Keratinocyte (primary cell): Measurements from ENCODE around the gene ZSCAN30. TPM values are rescaled to one million over a fixed set of nuclear protein-coding genes. Genes with fewer than 3 reads are reported as not detected.

Experiments used
- DNase-seq: peaks from one replicate; pipeline ENCODE4 v3.0.0-alpha.2; 2011; ENCODE audit warnings: low read depth, missing footprints, low spot score
- FAIRE-seq: peaks from 2 replicates; lab custom pipeline; 2011; peaks lifted over from hg19 to GRCh38; lab: Jason Lieb, UNC
- H2AFZ ChIP-seq: 2 replicates; pipeline ENCODE4 v1.6.0; 2012; ENCODE audit warnings: low read length, control low read depth, inconsistent platforms; ENCODE audit not compliant: control insufficient read depth
- H3K27ac ChIP-seq: 2 replicates; pipeline ENCODE4 v1.5.1; 2011; ENCODE audit warnings: low read length; ENCODE audit not compliant: control insufficient read depth, insufficient read depth
- H3K27me3 ChIP-seq: 3 replicates; pipeline ENCODE4 v1.6.0; 2011; ENCODE audit warnings: low read length; ENCODE audit not compliant: control insufficient read depth, insufficient read depth; ENCODE audit errors: extremely low read depth
- H3K36me3 ChIP-seq, 2 experiments: 2 replicates in 1 of 2; 3 replicates in 1 of 2; pipeline ENCODE4 v1.5.1; 2011; ENCODE audit warnings: low read length in 2 of 2, mild to moderate bottlenecking in 1 of 2; ENCODE audit not compliant: control insufficient read depth in 2 of 2, insufficient read depth in 2 of 2; ENCODE audit errors: extremely low read depth in 1 of 2
- H3K4me1 ChIP-seq: 3 replicates; pipeline ENCODE4 v1.5.1; 2011; ENCODE audit warnings: low read length; ENCODE audit not compliant: control insufficient read depth, insufficient read depth; ENCODE audit errors: extremely low read depth
- H3K4me2 ChIP-seq: 3 replicates; pipeline ENCODE4 v1.6.0; 2011; ENCODE audit warnings: low read depth, low read length; ENCODE audit not compliant: control insufficient read depth, insufficient read depth; ENCODE audit errors: extremely low read depth
- H3K4me3 ChIP-seq, 3 experiments: fragments of 200-600 bp in 1 of 3; sonication (generic) in 1 of 3; 2 replicates in 2 of 3; 3 replicates in 1 of 3; pipeline ENCODE4 v1.5.1; 2011 to 2016; ENCODE audit warnings: low read length in 3 of 3, mild to moderate bottlenecking in 3 of 3, control low read depth in 2 of 3, inconsistent platforms in 1 of 3, low read depth in 1 of 3, mixed read lengths in 1 of 3, mixed run types in 1 of 3, moderate library complexity in 1 of 3; ENCODE audit not compliant: control insufficient read depth in 2 of 3, insufficient read depth in 2 of 3; ENCODE audit errors: extremely low read depth in 1 of 3
- H3K79me2 ChIP-seq: 2 replicates; pipeline ENCODE4 v1.6.0; 2012; ENCODE audit warnings: low read length; ENCODE audit not compliant: control insufficient read depth, insufficient read depth
- H3K9ac ChIP-seq: 3 replicates; pipeline ENCODE4 v1.6.0; 2011; ENCODE audit warnings: low read length; ENCODE audit not compliant: control insufficient read depth, insufficient read depth; ENCODE audit errors: extremely low read depth
- H3K9me1 ChIP-seq: 3 replicates; pipeline ENCODE4 v1.6.0; 2011; ENCODE audit warnings: low read length; ENCODE audit not compliant: control insufficient read depth, insufficient read depth; ENCODE audit errors: extremely low read depth
- H3K9me3 ChIP-seq: 2 replicates; pipeline ENCODE4 v1.5.1; 2012; ENCODE audit warnings: low read depth, low read length; ENCODE audit not compliant: control insufficient read depth
- H4K20me1 ChIP-seq: 3 replicates; pipeline ENCODE4 v1.6.0; 2011; ENCODE audit warnings: low read length; ENCODE audit not compliant: control insufficient read depth, insufficient read depth; ENCODE audit errors: extremely low read depth
- CTCF ChIP-seq, 3 experiments: IDR thresholded peaks in 1 of 3; conservative IDR thresholded peaks in 1 of 3; optimal IDR thresholded peaks in 1 of 3; 2 replicates in 2 of 3; 3 replicates in 1 of 3; pipeline versions ENCODE3 to v1.5.1; 2011; ENCODE audit warnings: low read length in 3 of 3, mild to moderate bottlenecking in 3 of 3, moderate library complexity in 2 of 3, control low read depth in 1 of 3, inconsistent platforms in 1 of 3; ENCODE audit not compliant: insufficient read depth in 2 of 3; ENCODE audit errors: extremely low read depth in 1 of 3
- EZH2 ChIP-seq: IDR thresholded peaks from one replicate; pipeline ENCODE4 v1.6.1; 2012; ENCODE audit warnings: inconsistent platforms, mild to moderate bottlenecking, low read length, moderate library complexity
- dilution Hi-C: fragments of 300-500 bp; cut with MboI; formaldehyde crosslinking; loops from one replicate; pipeline ENCODE4 v1.7.0; 2020; ENCODE audit warnings: low sequenced_read_pairs; ENCODE audit not compliant: extremely low pct_ligation_motif_present
- polyA plus RNA-seq, 5 experiments: library from polyadenylated mRNA; depleted of rRNA in 3 of 5; stranded (reverse) in 3 of 5; stranded (forward) in 1 of 5; unstranded in 1 of 5; fragments of >200 nt; gene quantifications; 1 replicate in 1 of 5; 2 replicates in 3 of 5; 3 replicates in 1 of 5; pipeline versions ENCODE4 v1.2.1 to v1.2.3, GENCODE V29; 2011 to 2012; ENCODE audit warnings: missing spikeins in 2 of 5, low read depth in 1 of 5, low replicate concordance in 1 of 5

ZSCAN30 gene
- polyA plus RNA-seq, 1 donor (not counting 4 experiments of a cell fraction or from before 2014, with no cell fraction given), result 13.6 TPM

DNA sequence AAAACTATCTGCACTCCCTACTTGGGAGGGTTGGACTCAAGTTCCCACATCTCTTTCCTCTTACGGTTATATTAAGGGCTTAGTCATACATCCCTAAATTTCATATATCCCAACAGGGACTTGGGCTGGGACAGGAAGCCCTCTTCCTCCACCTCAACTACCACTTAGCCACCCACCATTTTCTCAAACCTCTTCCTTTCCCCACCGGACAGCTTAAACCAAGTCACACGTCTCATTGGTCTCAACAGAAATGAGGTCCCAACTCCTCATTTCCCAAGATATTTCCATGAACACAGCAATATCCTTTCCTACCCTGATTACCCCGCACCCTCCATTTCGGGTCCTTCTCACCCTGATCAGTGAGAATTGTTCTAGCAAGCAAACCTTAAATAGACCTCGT is 736 bp downstream of the ZSCAN30 start:
- no peak for FAIRE-seq
- Histone ChIP-seq H3K36me3 (peaks cover 5 to 8% of the 10 kb centered on the region in 2 experiments), H3K79me2 (peaks cover 73% of the 10 kb centered on the region), H3K4me3 (peak overlapping the region; percentile 53 to 91 (median 73)), H3K27me3 (no peaks in the 10 kb centered on the region), H3K9me3 (peaks cover 8% of the 10 kb centered on the region), H3K4me2 (peak overlapping the region; percentile 87), H3K9me1 (no peaks in the 10 kb centered on the region), H2AFZ (peak overlapping the region; percentile 95), H3K27ac (peak overlapping the region; percentile 95), H3K4me1 (peaks cover 8% of the 10 kb centered on the region), H3K9ac (peak overlapping the region; percentile 88), H4K20me1 (no peaks in the 10 kb centered on the region)
- DNase-seq, result no peak
- dilution Hi-C loops, result no loop called here
- no peak for TF ChIP-seq EZH2
- TF ChIP-seq CTCF (optimal IDR thresholded peaks at IDR 0.05 in 1 of 3, IDR thresholded peaks at IDR 0.05 in 1 of 3, conservative IDR thresholded peaks at IDR 0.05 in 1 of 3; ENCODE audit: extremely low read depth in 1 of 3, insufficient read depth in 2 of 3, low read length in 3 of 3), result no peak

- no peaks in the 10 kb centered on the region for H3K27me3 ChIP-seq
- H3K4me1 ChIP-seq, result peaks cover 13% of the 10 kb centered on the region
- H3K27ac ChIP-seq, result no peak overlapping the region
- H2AFZ ChIP-seq, result no peak overlapping the region
- H3K36me3 ChIP-seq, result peaks cover 0 to 4% of the 10 kb centered on the region in 2 experiments
- DNase-seq (no peak), FAIRE-seq (no peak)
- no peak overlapping the region for H3K4me3 ChIP-seq
- no peak overlapping the region for H3K9ac ChIP-seq
- dilution Hi-C loops, result no loop called here
- H3K9me3 ChIP-seq, result peaks cover 9% of the 10 kb centered on the region
- no peaks in the 10 kb centered on the region for H3K9me1 ChIP-seq
- no peak overlapping the region for H3K4me2 ChIP-seq
- TF ChIP-seq CTCF (optimal IDR thresholded peaks at IDR 0.05 in 1 of 3, IDR thresholded peaks at IDR 0.05 in 1 of 3, conservative IDR thresholded peaks at IDR 0.05 in 1 of 3; ENCODE audit: extremely low read depth in 1 of 3, insufficient read depth in 2 of 3, low read length in 3 of 3) (no peak), EZH2 (no peak)
- H4K20me1 ChIP-seq, result no peaks in the 10 kb centered on the region
- H3K79me2 ChIP-seq, result peaks cover 47% of the 10 kb centered on the region
These were observed 5.2 kb downstream of the ZSCAN30 start for GRCh38 chr18:35284841-35285240.
